Kidney epithelial cell (primary cell): ENCODE measurements around the gene PTPN5. TPM values are rescaled to one million over a fixed set of nuclear protein-coding genes. Genes with fewer than 3 reads are reported as not detected.

Experiments used
- DNase-seq: peaks from one replicate; pipeline ENCODE4 v3.0.0-alpha.2; 2010; ENCODE audit warnings: low read depth
- H3K27me3 ChIP-seq: 2 replicates; pipeline ENCODE4 v1.6.0; 2011; ENCODE audit warnings: low read length; ENCODE audit not compliant: control insufficient read depth, insufficient read depth
- H3K36me3 ChIP-seq: 2 replicates; pipeline ENCODE4 v1.5.1; 2011; ENCODE audit warnings: low read length; ENCODE audit not compliant: control insufficient read depth, insufficient read depth
- H3K4me3 ChIP-seq: 2 replicates; pipeline ENCODE4 v1.5.1; 2011; ENCODE audit warnings: low read depth, mild to moderate bottlenecking, control low read depth, low read length
- CTCF ChIP-seq: IDR thresholded peaks from 2 replicates; pipeline ENCODE4 v1.5.1; 2011; ENCODE audit warnings: mild to moderate bottlenecking, moderate library complexity, low read length, control low read depth, inconsistent platforms; ENCODE audit not compliant: insufficient read depth, poor library complexity, severe bottlenecking
- total RNA-seq: library from RNA; depleted of rRNA; stranded (reverse); fragments of >200 nt; gene quantifications from 2 replicates; pipeline ENCODE4 v1.2.3, GENCODE V29; 2015

PTPN5 gene
- total RNA-seq, 1 donor from 2014 or later = not detected

DNA sequence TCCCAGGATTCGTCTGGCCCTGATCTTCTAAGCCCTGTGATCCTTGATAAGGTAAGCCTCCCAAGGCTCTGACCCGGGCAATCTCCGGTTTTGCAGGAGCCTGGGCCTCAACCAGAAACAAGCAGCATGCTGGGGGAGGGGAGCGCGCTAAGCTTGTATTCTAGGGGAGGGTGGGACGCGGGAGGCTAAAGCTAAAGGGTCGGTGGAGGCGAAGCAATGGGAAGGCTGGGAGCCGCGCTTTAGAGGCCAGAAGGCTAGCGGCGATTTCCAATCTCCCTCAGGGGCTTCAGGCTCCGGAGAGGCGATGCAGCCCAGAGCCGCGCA, 753 bp downstream of the PTPN5 start:
- no peak for TF ChIP-seq CTCF
- no peak for DNase-seq
- H3K36me3 ChIP-seq = no peaks in the 10 kb centered on the region
- peaks cover 45% of the 10 kb centered on the region for H3K27me3 ChIP-seq
- H3K4me3 ChIP-seq = no peak overlapping the region

GRCh38 chr11:18789942-18790341, 1.7 kb downstream of the PTPN5 start:
- no peak for TF ChIP-seq CTCF
- Histone ChIP-seq H3K4me3 (no peak overlapping the region), H3K27me3 (peaks cover 45% of the 10 kb centered on the region), H3K36me3 (no peaks in the 10 kb centered on the region)
- no peak for DNase-seq

DNA sequence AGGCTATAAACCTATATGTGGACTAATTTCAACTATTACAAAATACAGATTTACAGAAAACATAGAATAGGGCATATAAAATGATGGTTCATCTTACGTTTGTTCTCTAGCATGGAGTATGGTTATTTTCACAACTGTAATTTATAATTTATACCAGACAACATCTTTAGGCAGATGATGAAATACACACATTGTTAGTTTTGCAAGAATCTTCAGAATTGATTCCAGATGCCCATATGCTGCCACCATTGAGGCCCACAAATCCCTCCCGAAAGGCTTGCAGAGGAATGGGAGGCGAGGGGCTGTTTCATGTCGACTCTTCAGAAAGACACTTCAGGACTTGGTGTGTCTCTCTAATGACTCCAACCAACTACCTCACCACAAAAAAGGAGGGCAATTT, 6.2 kb downstream of the PTPN5 start:
- no peaks in the 10 kb centered on the region for H3K36me3 ChIP-seq
- TF ChIP-seq CTCF = no peak
- DNase-seq = no peak
- H3K27me3 ChIP-seq = peaks cover 6% of the 10 kb centered on the region
- H3K4me3 ChIP-seq = no peak overlapping the region

DNA sequence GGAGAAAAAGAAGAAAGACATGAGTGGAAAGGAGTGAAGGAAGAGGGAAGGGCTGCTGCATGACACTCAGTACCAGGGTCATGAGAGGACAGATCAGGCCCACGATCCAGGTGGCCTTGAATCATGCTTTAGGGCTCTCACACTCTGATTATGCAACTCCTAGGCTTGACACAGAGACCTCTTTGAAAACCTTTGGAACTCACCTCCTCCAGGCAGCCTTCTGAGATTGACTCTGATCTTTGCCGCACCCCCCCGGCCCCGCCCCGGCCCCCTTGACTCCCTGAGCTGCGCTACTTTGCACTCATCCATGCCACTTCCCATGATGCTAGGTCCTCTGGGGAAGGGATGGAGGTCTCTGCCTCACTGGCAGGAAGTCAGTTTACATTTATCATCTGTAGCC, 10.7 kb downstream of the PTPN5 start:
- DNase-seq = no peak
- no peak for TF ChIP-seq CTCF
- no peaks in the 10 kb centered on the region for H3K36me3 ChIP-seq
- no peak overlapping the region for H3K4me3 ChIP-seq
- H3K27me3 ChIP-seq = no peaks in the 10 kb centered on the region

- DNase-seq = no peak
- Histone ChIP-seq H3K36me3 (no peaks in the 10 kb centered on the region), H3K4me3 (no peak overlapping the region), H3K27me3 (no peaks in the 10 kb centered on the region)
- no peak for TF ChIP-seq CTCF
Observed at GRCh38 chr11:18780329-18780728, 11.3 kb downstream of the PTPN5 start.

DNA sequence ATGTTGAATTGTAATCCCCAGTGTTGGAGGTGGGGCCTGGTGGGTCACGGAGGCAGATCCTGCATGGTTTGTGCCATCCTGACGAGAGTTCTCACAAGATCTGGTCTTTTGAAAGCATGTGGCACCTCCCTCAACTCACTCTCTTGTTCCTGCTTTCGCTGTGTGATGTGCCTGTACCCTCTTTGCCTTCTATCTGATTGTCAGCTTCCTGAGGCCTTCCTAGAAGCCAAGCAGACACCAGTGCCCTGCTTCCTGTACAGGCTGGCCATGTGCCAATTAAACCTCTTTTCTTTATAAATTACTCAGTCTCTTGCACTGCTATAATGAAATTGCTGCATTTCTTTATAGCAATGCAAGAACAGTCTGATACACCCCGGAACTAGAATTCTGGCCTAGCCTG, 13.1 kb downstream of the PTPN5 start:
- H3K36me3 ChIP-seq = no peaks in the 10 kb centered on the region
- no peak for TF ChIP-seq CTCF
- no peaks in the 10 kb centered on the region for H3K27me3 ChIP-seq
- no peak overlapping the region for H3K4me3 ChIP-seq
- DNase-seq = no peak
